HG02623 (cell line): ENCODE data around the gene CHD5.

Experiments
- ATAC-seq: cut with Tn5 transposase; IDR thresholded peaks from one replicate; pipeline ENCODE4 v1.9.1; 2021; ENCODE audit warnings: moderate library complexity; ENCODE audit not compliant: unreplicated experiment

The CHD5 gene

GRCh38 chr1:6101826-6102531 lies 78.1 kb downstream of the CHD5 start:
- no peak for ATAC-seq

- ATAC-seq, result no peak
These were observed 79.0 kb downstream of the CHD5 start for GRCh38 chr1:6100861-6101783.

GRCh38 chr1:6099787-6100765 lies 80.0 kb downstream of the CHD5 start:
- ATAC-seq, result no peak

GRCh38 chr1:6099297-6099696 lies 80.8 kb downstream of the CHD5 start:
- no peak for ATAC-seq

- no peak for ATAC-seq
These were observed 81.6 kb downstream of the CHD5 start for GRCh38 chr1:6098303-6099215.

- ATAC-seq, result no peak
These were observed 82.3 kb downstream of the CHD5 start for GRCh38 chr1:6097824-6098223.

- ATAC-seq, result no peak
These were observed 83.0 kb downstream of the CHD5 start for GRCh38 chr1:6097117-6097595.

- no peak for ATAC-seq
These were observed 83.6 kb downstream of the CHD5 start for GRCh38 chr1:6096243-6097116.

GRCh38 chr1:6095511-6096242 lies 84.4 kb downstream of the CHD5 start:
- no peak for ATAC-seq

- ATAC-seq, result no peak
These were observed 85.2 kb downstream of the CHD5 start for GRCh38 chr1:6094801-6095505.

GRCh38 chr1:6094246-6094645 lies 85.9 kb downstream of the CHD5 start:
- ATAC-seq, result no peak

- ATAC-seq, result no peak
These were observed 86.5 kb downstream of the CHD5 start for GRCh38 chr1:6093611-6094010.

- ATAC-seq, result no peak
These were observed 87.0 kb downstream of the CHD5 start for GRCh38 chr1:6093071-6093470.

GRCh38 chr1:6092211-6092610 lies 87.9 kb downstream of the CHD5 start:
- ATAC-seq, result no peak

GRCh38 chr1:6091823-6092109 lies 88.4 kb downstream of the CHD5 start:
- no peak for ATAC-seq

- no peak for ATAC-seq
These were observed 88.9 kb downstream of the CHD5 start for GRCh38 chr1:6090996-6091822.

GRCh38 chr1:6090288-6090687 lies 89.8 kb downstream of the CHD5 start:
- ATAC-seq, result no peak
